GM21717 (cell line): ENCODE data around the gene KRTCAP2.
"Not testable (repeated sequence)": the region's sequence is repeated elsewhere in the genome, so short reads cannot be mapped to it uniquely, and the experiment has no call there.

Source experiments
- ATAC-seq: cut with Tn5 transposase; IDR thresholded peaks from one replicate; pipeline ENCODE4 v1.9.1; 2021; ENCODE audit warnings: mild to moderate bottlenecking, moderate library complexity; ENCODE audit not compliant: unreplicated experiment

The KRTCAP2 gene

DNA sequence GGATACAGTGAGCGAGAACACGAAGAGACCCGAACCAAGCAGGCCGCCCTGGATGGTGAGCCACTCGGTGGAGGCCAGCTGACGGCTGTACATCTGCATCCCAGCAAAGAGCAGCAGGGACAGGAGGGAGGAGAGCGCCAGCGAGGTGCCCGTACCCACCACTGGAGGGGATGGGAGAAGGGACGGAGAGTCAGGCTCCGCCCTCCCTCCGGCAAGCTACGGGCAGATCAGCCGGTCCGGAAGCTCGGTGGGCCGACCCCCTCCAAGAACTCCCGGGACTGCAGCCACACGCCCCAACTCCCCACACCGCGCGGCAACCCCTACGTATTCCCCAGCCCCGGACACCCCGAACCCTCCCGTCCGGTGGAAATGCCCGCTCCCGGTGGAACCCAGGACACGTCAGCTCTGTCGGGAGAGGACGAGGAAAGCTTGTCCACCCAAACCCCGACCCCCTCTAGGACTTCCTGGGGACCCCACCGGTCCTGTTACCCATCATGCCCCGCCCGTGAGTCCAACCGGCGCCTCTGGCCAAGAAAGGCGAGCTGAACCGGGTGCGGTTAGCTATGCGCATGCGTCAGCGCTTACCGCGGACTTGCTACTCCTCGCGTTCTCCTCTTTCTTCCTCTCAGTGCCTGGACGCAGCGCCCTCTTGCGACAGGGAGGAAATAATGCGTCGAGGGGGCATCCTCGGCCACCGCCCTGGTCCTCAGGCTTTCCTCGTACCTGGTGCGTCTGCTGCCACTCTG is at the start of gene KRTCAP2:
TSS of gene KRTCAP2 (minus strand) at position 573 of the 746 bp plus-strand sequence. CDS start at position 493, 80 bp downstream.
- ATAC-seq: peak; percentile 52

DNA sequence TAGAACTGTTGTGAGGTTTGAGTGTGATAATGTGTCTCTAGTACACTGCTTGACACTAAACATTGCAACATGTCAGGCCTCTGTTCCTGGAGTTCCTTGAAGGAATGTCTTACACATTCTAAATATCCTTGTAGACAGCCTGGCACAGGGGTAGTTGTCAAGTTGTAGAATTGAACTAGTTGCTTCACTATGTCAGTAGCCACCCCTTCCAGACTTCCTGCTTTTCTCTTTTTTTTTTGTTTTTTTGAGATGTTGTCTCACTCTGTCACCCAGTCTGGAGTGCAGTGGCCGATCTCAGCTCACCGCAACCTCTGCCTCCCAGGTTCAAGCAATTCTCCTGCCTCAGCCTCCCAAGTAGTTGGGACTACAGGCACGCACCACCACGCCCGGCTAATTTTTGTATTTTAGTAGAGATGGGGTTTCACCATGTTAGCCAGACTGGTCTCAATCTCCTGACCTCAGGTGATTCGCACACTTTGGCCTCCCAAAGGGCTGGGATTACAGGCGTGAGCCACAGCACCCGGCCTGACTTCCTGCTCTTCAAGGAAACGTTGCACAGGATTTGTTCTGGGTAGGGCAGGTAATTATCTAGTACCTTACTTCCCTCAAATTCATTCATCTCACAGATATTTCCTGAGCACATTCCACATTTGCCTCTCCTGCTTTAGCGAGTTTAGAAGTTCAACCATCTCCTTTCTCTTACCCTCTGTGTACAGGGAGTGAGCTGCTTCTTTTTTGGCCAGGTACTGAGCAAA is 47.3 kb upstream of the KRTCAP2 start:
- not testable (repeated sequence) for ATAC-seq

DNA sequence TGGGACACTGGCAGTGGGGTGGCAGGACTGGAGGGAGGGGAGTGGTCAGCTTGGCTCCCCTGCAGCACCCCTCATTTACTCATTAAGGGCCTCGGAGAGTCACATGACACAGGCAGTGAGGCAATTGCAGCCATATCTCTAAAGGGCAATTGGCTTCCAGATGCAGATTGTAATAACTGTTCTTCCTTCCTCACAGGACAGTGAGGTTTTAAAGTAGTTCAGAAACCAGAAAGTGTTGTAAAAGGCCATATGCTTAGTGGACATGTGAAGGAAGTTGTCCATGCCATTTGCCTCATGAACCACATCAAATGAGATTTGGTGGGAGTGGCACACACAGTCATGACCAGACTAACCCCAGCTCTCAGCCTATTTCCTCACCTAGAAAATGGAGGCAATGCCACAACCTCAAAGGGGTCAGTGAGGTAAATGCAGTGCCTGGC is 46.5 kb upstream of the KRTCAP2 start:
- ATAC-seq: no peak

DNA sequence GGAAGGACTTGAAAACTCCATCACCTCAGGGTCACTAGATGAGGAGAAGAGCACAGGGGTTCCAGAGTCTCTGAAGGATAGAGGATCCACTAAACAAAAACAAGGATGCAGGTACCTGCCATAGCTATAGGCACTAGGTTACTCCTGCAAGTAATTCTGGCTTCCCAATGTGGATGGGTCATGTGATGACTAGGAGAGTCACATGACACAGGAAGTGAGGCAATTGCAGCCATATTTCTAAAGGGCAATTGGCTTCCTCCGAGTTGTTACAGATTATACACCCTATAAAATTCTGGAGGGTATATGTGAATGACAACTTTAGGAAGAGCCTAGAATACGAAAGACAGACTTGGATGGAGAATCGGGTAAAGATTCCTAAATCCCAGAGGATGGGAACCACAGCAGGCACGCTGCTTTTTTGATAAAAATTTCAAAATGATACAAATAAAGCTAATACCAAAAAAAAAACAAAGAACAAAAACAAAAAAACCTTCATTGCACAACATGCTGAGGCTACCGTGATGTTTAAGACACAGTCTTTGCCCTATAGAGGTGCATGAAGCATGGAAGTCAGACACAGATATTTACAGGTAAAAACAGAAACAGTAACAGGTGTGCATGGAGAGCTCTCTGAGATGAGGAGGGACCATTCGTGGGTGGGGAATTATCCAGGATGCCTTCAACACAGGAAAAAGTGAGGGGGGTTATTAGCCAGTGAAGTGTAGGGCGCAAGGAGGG is 45.9 kb upstream of the KRTCAP2 start:
- ATAC-seq: no peak

DNA sequence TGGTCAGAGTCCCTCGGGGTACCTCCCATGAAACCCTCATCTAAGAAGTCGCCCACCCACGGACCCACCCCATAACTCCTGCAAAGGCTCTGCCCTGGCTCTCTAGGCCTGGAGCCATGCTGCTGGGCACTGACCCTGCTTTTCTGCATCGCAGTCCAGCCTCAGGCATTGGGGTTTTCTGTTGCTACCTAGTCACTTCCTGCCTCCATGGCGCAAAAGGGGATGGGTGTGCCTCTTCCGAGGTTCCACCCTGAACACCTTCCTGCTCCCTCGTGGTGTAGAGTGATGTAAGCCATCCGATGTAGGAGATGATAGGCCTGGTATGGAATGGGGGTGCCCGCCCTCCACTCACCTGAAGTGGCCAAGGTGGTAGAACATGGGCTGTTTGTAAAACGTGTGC is 41.6 kb upstream of the KRTCAP2 start:
- not testable (repeated sequence) for ATAC-seq

DNA sequence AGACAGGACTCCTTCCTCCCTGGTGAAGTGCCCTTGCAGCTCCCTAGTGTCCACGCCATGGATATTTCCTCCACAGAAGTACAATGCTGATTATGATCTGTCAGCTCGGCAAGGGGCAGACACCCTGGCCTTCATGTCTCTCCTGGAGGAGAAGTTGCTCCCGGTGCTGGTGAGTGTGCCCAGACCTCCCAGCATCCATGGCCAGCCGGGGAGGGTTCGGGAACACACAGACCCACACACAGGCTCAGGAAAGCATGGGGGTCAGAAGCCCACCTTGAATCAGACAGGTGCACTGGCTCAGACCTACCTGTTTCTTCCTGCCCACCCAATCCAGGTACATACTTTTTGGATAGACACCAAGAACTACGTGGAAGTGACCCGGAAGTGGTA is 38.9 kb upstream of the KRTCAP2 start:
- ATAC-seq: not testable (repeated sequence)

DNA sequence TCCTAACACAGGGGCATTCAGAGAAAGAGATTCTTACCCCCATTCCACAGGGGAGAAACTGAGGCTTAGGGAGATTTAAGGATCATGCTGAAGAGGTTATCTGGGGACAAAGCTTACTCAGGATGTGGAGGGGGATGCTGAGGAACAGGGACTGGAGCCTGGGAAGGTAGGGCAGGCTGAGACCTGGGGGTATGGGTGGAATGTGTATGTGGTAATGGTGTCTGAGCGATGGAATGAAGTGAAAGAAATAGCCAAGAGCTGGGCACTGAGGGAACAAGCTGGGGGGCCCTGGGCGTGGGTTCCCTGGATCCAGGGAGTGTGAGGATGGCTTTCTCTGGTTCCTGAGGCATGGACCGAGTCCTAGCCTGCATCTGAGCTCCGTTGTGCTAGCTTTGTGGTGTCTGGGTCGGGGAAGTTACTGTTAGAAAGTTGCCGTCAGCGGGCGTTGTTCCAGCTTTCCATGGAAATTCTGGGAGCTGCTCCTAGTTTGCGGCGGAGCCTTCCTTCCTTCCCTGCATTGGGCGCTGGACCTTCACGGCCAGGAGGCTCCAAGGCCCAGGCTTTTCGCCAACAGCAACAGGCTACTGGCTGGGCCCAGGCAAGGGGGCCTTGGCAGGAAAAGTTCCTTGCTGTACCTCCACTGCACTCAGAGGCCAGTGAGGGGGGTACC is 38.4 kb upstream of the KRTCAP2 start:
- not testable (repeated sequence) for ATAC-seq

DNA sequence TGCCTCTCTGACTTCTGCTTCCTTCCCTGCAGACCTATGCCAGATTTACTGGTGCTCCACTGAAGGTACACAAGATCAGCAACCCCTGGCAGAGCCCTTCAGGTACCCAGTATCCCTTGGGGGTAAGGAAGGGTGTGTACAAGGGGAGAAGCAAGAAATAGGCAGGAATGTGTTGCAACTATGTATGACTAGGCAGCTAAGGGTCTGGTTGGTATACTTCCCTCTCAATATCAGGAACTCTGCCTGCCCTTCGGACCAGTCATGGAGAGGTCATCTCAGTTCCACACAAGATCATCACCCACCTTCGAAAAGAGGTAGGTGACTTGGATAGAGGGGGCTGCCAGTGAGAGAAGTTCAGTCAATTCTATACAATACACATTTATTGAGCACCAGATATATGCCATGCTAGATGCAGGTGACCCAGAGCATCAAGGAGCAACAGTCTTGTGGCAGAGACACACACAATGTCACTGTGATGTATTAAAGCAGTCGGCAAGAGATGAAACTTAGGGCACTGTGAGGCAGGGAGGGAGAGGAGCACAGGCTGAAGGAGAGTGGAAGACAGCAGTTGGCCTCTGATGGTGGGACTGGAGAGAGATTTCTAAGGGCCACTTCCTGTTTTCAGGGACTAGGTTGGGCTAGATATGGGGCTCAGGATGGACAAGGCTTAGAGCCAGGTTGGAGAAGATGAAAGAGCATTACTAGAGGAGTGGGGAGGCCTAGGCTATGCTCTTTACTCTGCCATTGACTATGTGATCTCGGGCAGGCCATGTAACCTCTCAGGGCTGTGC is 37.4 kb upstream of the KRTCAP2 start:
- ATAC-seq: no peak

DNA sequence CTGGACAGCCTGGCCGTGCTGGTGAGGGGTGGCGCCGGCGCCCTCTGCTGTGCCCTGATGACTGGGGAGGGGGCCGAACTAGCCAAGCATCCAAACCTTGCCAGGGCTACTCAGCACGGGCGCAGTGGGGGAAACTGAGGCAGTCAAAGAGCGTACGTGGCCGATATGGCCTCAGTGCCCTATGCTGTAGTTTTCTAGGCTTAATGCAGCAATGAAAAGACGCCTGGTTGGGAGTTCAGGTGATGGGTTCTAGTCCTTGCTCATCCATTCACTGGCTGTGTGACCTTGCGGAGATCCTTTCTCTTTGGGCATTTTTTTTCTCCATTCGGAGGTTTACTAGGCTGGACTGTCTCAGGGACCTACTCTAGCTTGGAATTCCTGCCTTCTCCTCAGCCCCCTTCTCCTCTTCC is 36.2 kb upstream of the KRTCAP2 start:
- ATAC-seq: no peak

DNA sequence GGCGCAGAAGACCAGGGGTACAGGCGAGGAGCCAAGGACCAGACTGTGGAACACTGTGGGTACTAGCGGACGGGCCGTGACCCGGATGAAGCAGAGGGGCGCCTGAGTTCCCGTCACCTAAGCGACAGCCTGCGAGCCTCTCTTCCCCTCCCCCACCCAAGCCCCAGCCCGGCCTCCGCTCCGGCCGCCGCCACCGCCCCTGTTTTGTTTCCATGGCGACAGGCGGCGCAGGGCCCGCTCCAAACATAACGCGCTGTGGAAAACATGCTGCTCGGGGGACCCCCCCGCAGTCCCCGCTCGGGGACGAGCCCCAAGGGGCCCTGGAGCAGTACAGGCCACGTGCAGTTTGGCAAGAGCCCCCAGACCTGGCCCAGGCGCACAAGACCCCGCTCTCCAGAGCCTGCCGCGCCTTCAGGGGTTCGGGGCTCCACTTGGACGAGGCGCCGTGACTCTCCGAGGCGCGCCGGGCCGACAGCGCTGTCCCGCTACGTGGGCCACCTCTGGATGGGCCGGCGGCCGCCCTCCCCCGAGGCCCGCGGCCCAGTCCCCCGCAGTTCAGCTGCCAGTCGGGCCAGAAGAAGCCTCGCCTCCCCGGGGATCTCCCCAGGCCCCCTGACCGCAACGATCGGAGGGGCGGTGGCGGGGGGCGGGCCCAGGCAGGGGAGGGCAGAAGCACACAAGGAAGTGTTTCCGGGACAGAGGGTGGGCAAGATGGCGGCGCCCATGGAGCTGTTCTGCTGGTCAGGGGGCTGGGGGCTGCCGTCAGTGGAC is 35.6 kb upstream of the KRTCAP2 start, which contains the start of gene MTX1:
TSS of gene MTX1 (plus strand) at position 155 of the 771 bp plus-strand sequence. CDS start at position 265, 110 bp downstream.
- peak; percentile 59 for ATAC-seq

DNA sequence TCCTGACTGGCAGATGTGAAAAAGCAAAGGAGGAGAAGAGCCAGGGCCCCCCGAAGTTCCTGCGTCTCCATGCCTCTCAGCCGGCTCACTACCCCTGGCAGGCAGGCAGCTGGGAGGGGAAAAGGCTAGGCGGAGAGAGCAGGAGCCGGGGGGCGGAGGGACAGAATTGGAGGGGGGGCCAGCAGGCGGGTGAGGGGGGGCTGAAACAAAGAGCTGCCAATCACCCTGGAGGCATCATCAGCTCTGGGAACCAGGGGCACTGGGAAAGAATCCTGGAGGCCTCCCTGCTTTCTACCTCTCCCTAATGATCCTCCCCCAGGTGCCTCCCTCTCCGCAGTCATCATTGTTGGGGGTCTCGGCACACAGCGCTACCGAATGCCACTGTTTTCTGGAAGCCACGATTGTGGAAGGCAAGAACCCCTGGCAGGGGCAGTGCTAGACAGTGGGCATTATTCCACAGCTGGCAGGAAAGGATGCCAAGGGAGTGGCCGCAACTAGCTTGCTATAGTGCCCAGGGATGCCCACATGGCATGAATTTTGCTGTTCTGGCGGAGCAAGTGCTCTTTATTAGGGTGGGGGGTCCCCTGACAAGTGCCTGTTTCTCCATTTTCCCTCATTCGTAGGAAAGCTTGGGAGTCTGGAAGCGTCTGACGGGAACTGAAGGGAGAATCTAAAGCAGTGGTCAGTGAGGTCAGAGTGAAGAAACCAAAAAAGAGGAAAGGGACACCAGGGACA is 34.9 kb upstream of the KRTCAP2 start, which contains the start of gene THBS3:
TSS of gene THBS3 (minus strand) at position 92 of the 735 bp plus-strand sequence. CDS start at position 71, 21 bp downstream.
- ATAC-seq: no peak

DNA sequence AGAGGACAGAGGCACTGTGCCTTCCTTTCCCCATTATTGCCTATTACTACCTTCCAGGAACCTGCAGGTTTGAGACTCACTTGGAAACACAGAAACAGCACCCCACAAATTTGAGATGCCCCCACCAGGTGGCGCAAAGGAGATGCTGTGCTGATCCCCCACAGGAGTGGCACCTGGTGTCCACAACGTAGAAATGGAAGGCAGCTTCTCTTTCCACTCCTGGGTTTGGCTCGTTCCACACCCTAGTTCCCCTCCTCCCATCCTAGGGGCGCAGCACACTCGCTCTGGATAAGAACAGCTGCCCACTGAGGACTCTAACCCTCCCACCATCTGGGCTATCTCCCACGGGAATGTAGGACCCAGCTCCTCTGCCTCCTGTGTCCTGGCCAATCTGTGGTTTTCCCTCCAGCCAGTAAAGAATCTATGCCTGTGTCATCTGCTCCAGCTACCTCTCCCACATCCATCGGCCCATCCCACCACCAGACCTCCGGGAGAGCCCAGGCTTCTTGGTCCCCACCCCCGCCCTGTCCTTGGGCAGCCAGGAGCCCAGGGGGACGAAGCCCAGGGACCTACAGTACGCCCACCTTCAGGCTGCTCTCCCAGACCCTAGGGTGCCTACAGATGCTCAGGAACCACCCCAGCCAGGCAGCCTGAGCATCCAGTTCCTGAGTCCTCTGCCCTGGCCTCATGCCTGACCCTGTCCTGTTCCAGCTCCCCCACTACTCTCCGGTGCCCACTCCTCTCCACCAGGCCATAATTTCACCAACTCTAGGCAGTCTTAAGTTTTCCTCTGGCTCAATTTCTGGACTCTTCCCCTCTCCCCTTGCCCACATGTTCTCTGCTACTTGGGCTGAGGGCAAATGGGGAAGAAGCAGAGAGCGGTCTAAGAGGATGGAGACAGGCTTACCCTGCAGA is 34.0 kb upstream of the KRTCAP2 start:
- no peak for ATAC-seq

DNA sequence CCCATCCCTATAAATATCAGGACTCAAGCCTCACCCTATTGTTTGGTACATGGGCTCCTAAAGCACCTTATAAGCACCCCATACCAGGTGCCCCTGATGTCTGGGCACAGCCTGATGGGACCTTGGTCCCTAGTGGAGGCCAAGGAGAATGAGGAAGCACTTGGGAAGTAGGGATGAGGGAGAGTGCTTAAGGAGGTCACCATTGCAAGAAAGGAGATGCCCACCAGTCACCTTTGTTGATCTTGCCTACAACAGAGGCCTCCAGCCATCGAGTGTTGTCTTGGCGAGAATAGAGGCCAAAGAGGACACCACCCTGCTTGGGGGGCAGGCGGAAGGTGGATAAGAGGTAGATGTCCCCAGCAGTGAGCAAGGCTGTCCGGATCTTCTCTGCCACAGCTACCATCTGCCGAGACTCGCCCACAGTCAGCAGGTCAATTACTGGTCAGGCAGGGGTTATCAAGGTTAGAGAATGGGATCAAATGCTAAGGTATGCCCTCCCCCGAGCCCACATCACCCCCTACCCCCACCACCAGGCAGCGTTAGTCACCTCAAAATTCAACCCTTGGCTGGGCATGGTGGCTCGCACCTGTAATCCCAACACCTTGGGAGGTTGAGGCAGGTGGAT is 33.0 kb upstream of the KRTCAP2 start:
- no peak for ATAC-seq

DNA sequence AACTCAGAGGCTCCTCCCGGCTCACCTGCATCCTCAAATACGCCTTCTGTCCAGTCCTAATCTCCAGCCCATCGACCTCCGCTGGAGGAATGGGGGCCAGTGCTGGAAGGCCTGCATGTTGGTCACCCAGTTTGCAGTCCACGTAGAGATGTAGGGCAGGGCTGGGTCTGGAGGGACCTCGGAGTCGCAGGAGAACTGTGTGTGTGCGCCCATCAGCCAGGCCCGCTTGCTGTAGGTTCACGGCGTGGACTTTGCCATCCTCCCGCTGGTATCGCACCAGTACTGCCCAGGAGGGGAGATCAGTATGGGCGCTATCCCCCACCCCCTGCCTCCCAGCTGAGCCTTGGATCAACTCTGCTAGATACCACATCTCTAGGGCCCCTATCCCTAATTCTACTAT is 31.9 kb upstream of the KRTCAP2 start:
- no peak for ATAC-seq

DNA sequence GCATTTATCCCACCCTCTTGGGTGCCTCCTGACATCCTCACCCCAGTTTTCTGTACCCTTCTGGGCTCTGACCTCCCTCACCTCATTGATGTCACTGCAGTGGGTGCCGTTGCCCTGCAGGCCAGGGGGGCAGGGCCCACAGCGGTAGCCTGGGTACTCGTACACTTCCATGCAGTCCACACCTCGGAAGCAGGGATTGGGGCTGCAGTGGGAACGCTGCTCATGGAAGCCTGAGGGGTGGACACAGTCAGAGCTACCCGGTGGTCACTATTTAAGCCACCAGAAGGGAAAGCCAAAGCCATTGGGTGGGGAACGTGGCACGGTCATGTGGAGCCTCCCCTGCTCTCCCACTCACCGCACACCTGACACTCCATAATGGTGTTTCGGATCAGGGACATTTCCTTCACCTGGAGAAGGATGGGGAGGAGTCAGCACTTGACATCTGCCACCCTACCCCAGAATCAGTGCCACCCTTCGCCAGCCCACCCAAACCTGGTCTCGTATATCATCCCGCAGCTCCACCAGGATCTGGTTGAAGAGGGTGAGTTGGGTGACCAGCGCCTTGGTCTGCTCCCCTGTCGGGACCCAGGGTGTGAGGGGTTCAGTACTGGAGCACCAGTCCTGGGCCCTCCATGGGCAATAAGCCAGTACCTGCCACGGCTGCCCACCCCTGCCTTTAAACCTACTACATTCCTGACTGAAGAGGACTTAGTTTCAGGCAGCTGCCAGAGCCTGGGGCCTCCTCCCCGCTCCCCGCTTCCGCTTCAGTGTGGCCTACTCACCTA is 29.8 kb upstream of the KRTCAP2 start:
- no peak for ATAC-seq

DNA sequence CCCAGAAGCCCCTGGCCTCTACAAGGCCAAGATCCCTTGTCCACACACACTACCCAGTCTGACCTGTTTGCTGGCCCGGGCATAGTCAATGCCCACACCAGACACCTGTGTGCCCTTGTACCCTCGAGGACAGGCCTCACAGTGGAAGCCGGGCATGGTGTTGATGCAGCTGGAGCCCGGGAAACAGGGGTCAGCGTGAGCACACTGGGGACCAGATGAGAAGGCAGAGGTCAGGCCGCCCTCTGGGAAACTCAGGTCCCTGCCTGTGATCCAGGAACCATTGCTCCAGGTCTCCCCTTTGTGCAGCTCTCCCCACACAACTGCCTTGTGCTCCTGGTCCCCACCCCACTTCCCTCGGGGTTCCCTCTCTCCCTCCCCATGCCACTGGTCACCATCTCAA is 29.1 kb upstream of the KRTCAP2 start:
- ATAC-seq: no peak
